Hypothalamus (tissue), 51 donors: Measurements from ENCODE around the gene METAP1D.

Experiments used
- DNase-seq, 51 donors: peaks; one replicate each; lab custom pipeline; 2025; lab: John Stamatoyannopoulos, UW

The METAP1D gene

DNA sequence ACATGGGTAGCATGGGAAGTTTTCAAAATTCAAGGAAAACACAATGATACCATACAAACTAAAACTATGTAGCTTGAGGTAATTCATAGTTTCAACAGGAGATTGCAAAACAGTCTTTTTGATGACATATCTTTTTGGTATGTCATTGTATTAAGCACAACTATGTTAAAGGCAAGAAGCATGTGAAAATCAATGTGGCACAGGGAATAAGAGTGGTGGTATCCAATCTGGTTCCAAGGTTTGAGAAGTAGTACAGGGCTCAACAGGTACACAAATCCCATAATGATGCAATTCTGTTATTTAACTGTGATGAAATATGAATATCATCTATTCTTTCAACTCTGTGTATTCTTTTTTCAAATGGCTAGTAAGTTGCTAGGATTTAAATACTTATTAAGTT lies 119.3 kb downstream of the METAP1D start:
- DNase-seq, result no peak

- DNase-seq, result no peak
These were observed 120.4 kb downstream of the METAP1D start for GRCh38 chr2:172120118-172120517.

- DNase-seq, result no peak
These were observed 128.7 kb downstream of the METAP1D start for GRCh38 chr2:172128484-172128883.

GRCh38 chr2:172129404-172129803 lies 129.7 kb downstream of the METAP1D start:
- DNase-seq, result no peak
